Progenitor cell of endocrine pancreas (in vitro differentiated cells): ENCODE results near the gene MARCHF10. TPM values are rescaled to one million over a fixed set of nuclear protein-coding genes. Genes with fewer than 3 reads are reported as not detected.

Experiments used
- DNase-seq: peaks from one replicate; pipeline ENCODE4 v3.0.0; 2021; ENCODE audit warnings: low spot score; ENCODE audit not compliant: unreplicated experiment
- H3K27ac Mint-ChIP-seq: 2 replicates; pipeline ENCODE4 v1.8.0; 2021; ENCODE audit warnings: mild to moderate bottlenecking, moderate library complexity, mixed read lengths
- H3K27me3 Mint-ChIP-seq: 2 replicates; pipeline ENCODE4 v1.8.0; 2021; ENCODE audit warnings: mixed read lengths
- H3K36me3 Mint-ChIP-seq: 2 replicates; pipeline ENCODE4 v1.8.0; 2022; ENCODE audit warnings: mixed read lengths; ENCODE audit not compliant: insufficient read depth
- H3K4me1 Mint-ChIP-seq: 2 replicates; pipeline ENCODE4 v1.8.0; 2021; ENCODE audit warnings: low read depth, mixed read lengths
- H3K4me3 Mint-ChIP-seq: 2 replicates; pipeline ENCODE4 v1.8.0; 2021; ENCODE audit warnings: low read depth, mild to moderate bottlenecking, moderate library complexity, mixed read lengths
- H3K9me3 Mint-ChIP-seq: 2 replicates; pipeline ENCODE4 v1.8.0; 2021; ENCODE audit warnings: low read depth, mixed read lengths
- CTCF ChIP-seq: fragments of 200-600 bp; sonication (generic); IDR thresholded peaks from one replicate; pipeline ENCODE4 v1.5.0; 2021; ENCODE audit warnings: antibody characterized with exemption, mild to moderate bottlenecking; ENCODE audit not compliant: unreplicated experiment
- total RNA-seq: library from RNA; stranded (reverse); gene quantifications from 2 replicates; pipeline ENCODE4 v1.2.1, GENCODE V29; 2021

Gene MARCHF10
- total RNA-seq, 1 donor from 2014 or later, result not detected

GRCh38 chr17:62765351-62765750 is 42.8 kb downstream of the MARCHF10 start:
- DNase-seq, result no peak

GRCh38 chr17:62763891-62764600 is 44.1 kb downstream of the MARCHF10 start:
- H3K27me3 Mint-ChIP-seq, result peaks cover 7% of the 10 kb centered on the region
- TF ChIP-seq CTCF, result no peak
- no peak overlapping the region for H3K4me3 Mint-ChIP-seq
- no peaks in the 10 kb centered on the region for H3K36me3 Mint-ChIP-seq
- H3K9me3 Mint-ChIP-seq, result no peaks in the 10 kb centered on the region
- no peak for DNase-seq
- peaks cover 9% of the 10 kb centered on the region for H3K4me1 Mint-ChIP-seq
- no peak overlapping the region for H3K27ac Mint-ChIP-seq

More at GRCh38 chr17:62765351-62765750, 42.8 kb downstream of the MARCHF10 start:
- no peak overlapping the region for H3K4me3 Mint-ChIP-seq
- H3K27ac Mint-ChIP-seq, result no peak overlapping the region
- H3K9me3 Mint-ChIP-seq, result no peaks in the 10 kb centered on the region
- H3K4me1 Mint-ChIP-seq, result peaks cover 3% of the 10 kb centered on the region
- TF ChIP-seq CTCF, result no peak
- H3K27me3 Mint-ChIP-seq, result peaks cover 7% of the 10 kb centered on the region
- no peaks in the 10 kb centered on the region for H3K36me3 Mint-ChIP-seq

- no peaks in the 10 kb centered on the region for H3K36me3 Mint-ChIP-seq
- H3K4me1 Mint-ChIP-seq, result peaks cover 9% of the 10 kb centered on the region
- H3K4me3 Mint-ChIP-seq, result no peak overlapping the region
- no peak for TF ChIP-seq CTCF
- DNase-seq, result no peak
- no peak overlapping the region for H3K27ac Mint-ChIP-seq
- H3K9me3 Mint-ChIP-seq, result no peaks in the 10 kb centered on the region
- H3K27me3 Mint-ChIP-seq, result peaks cover 12% of the 10 kb centered on the region
Measured at GRCh38 chr17:62761884-62762283, 46.2 kb downstream of the MARCHF10 start.

GRCh38 chr17:62760945-62761267 is 47.2 kb downstream of the MARCHF10 start:
- no peak for DNase-seq
- H3K4me3 Mint-ChIP-seq, result no peak overlapping the region
- H3K27me3 Mint-ChIP-seq, result peaks cover 12% of the 10 kb centered on the region
- TF ChIP-seq CTCF, result no peak
- H3K4me1 Mint-ChIP-seq, result peaks cover 9% of the 10 kb centered on the region
- no peaks in the 10 kb centered on the region for H3K36me3 Mint-ChIP-seq
- no peak overlapping the region for H3K27ac Mint-ChIP-seq
- H3K9me3 Mint-ChIP-seq, result no peaks in the 10 kb centered on the region

- no peaks in the 10 kb centered on the region for H3K9me3 Mint-ChIP-seq
- no peak overlapping the region for H3K4me3 Mint-ChIP-seq
- peaks cover 9% of the 10 kb centered on the region for H3K4me1 Mint-ChIP-seq
- TF ChIP-seq CTCF, result no peak
- DNase-seq, result no peak
- peaks cover 12% of the 10 kb centered on the region for H3K27me3 Mint-ChIP-seq
- H3K27ac Mint-ChIP-seq, result no peak overlapping the region
- no peaks in the 10 kb centered on the region for H3K36me3 Mint-ChIP-seq
Measured at GRCh38 chr17:62760059-62760944, 47.8 kb downstream of the MARCHF10 start.
